HFFc6 (cell line): ENCODE data around the gene JOSD2. TPM values are rescaled to one million over a fixed set of nuclear protein-coding genes. Genes with fewer than 3 reads are reported as not detected.

ENCODE experiments used
- DNase-seq: peaks from one replicate; pipeline ENCODE4 v3.0.0-alpha.2; 2018
- H3K27ac Mint-ChIP-seq: 2 replicates; pipeline ENCODE4 v1.8.0; 2020; ENCODE audit warnings: mild to moderate bottlenecking, mixed read lengths
- H3K27me3 Mint-ChIP-seq: 2 replicates; pipeline ENCODE4 v1.8.0; 2021; ENCODE audit warnings: mild to moderate bottlenecking, moderate library complexity, mixed read lengths; ENCODE audit not compliant: insufficient read depth
- H3K36me3 Mint-ChIP-seq: 2 replicates; pipeline ENCODE4 v1.8.0; 2021; ENCODE audit warnings: low read depth, mixed read lengths
- H3K4me1 Mint-ChIP-seq: 2 replicates; pipeline ENCODE4 v1.8.0; 2020; ENCODE audit warnings: low read depth, mixed read lengths
- H3K4me3 Mint-ChIP-seq: 2 replicates; pipeline ENCODE4 v1.8.0; 2020; ENCODE audit warnings: mild to moderate bottlenecking, moderate library complexity, mixed read lengths
- H3K9me3 Mint-ChIP-seq: 2 replicates; pipeline ENCODE4 v1.8.0; 2020; ENCODE audit warnings: mild to moderate bottlenecking, mixed read lengths
- total RNA-seq, 6 experiments: library from RNA; stranded (reverse); fragmentation: NEBNext Ultra II Directional; extraction: Animal tissue kit (Norgen Biotek cat#: 25700); gene quantifications; 2 replicates in 1 of 6; 3 replicates in 5 of 6; pipeline ENCODE4 v1.2.3, GENCODE V29; 2021
- TF ChIP-seq, protein P1 (sequence below): fragments of 200-600 bp; sonication (generic); IDR thresholded peaks from 2 replicates; pipeline ENCODE4 v1.5.0; 2021; ENCODE audit warnings: antibody characterized with exemption, mild to moderate bottlenecking

JOSD2 gene
- total RNA-seq, 6 experiments from 2014 or later = 62.7 to 86.3 (median 72.8) TPM

DNA sequence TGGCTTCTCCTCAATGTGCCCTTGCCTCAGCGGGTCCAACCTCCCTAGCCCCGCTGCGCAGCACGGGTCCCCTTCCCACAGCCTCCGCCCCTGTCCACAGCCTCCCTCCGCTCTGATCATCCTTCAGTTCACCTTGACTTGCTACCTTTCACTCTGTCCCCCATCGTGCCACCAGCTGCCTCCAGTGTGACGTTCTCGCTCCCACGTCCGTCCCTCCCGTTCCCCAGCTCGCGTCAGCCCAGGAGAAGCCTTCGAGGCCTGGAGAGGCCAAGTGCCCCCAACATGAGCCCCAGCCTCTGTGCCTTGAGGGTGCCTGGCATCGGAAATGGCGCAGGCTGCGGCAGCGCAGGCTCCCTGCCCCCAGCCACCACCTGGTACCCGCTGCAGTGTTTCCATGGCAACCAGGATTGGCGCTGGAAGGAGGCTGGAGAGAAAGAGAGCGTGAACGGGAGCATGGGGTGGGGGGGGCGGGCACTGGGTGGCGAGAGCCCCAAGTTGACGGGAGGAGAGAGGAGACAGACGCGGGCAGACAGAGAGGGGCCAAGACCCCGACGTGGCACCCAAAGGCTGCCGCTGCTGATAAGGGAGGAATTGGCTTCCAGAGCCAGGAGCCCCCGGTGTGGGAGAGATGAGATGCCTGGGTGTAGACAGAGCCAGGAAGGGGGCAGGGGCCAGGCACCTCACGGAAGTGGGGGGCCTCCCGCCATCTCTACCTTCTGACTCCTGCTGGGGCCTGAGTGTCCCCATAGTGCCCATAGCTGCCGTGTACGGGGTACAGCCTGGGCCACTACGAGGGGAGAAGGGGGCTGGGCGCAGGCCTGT, 3.6 kb upstream of the JOSD2 start:
- TF ChIP-seq, protein P1, sequence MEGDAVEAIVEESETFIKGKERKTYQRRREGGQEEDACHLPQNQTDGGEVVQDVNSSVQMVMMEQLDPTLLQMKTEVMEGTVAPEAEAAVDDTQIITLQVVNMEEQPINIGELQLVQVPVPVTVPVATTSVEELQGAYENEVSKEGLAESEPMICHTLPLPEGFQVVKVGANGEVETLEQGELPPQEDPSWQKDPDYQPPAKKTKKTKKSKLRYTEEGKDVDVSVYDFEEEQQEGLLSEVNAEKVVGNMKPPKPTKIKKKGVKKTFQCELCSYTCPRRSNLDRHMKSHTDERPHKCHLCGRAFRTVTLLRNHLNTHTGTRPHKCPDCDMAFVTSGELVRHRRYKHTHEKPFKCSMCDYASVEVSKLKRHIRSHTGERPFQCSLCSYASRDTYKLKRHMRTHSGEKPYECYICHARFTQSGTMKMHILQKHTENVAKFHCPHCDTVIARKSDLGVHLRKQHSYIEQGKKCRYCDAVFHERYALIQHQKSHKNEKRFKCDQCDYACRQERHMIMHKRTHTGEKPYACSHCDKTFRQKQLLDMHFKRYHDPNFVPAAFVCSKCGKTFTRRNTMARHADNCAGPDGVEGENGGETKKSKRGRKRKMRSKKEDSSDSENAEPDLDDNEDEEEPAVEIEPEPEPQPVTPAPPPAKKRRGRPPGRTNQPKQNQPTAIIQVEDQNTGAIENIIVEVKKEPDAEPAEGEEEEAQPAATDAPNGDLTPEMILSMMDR = no peak
- H3K27me3 Mint-ChIP-seq = peaks cover 10% of the 10 kb centered on the region
- peak overlapping the region; percentile 34; the same call in 1 of the 2 replicates for H3K4me3 Mint-ChIP-seq
- peaks cover 5% of the 10 kb centered on the region; the same call in 1 of the 2 replicates for H3K9me3 Mint-ChIP-seq
- no peak overlapping the region for H3K27ac Mint-ChIP-seq
- no peak for DNase-seq
- H3K4me1 Mint-ChIP-seq = peaks cover 6% of the 10 kb centered on the region
- no peaks in the 10 kb centered on the region for H3K36me3 Mint-ChIP-seq

DNA sequence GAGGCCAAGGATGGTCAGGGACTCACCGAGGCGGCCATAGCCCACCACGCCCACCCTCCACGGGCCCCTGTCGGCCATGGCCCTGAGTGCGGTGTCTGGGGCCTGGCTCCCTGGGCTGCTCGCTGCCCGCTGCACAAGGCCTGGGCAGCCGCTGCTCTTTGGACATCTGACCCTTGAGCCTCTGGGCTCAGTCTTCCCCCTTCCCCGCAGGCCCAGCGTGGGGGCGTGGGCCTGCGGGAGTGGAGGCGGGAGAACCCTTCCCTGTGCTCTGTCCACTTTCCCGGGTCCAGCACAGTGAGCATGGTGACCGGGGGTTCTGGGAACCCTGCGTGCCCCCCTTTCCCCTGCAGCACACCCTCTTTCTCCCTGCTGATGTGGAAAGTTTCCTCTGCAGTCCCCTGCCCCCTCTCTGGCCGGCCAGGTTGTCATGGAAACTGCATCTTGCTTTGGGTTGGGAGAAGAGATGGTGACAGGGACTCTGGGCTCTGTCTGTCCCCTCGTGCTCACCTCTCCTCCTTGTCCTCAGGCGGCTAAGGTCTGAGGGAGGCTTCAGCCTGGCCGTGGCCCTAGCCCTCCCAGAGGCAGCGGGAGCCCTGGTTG, 2.9 kb upstream of the JOSD2 start, which contains the start of gene ASPDH:
Gene ASPDH (minus strand): TSS at position 168 of the 600 bp plus-strand sequence. CDS start 90 bp downstream, at position 78.
- Mint-ChIP-seq H3K4me3 (peak within 1 kb of the TSS; percentile 34; the same call in 1 of the 2 replicates), H3K27ac (no peak within 1 kb of the TSS), H3K27me3 (peaks cover 10% of the 10 kb centered on the region), H3K4me1 (peaks cover 7% of the 10 kb centered on the region), H3K9me3 (no peaks in the 10 kb centered on the region), H3K36me3 (no peaks in the 10 kb centered on the region)
- no peak for DNase-seq
- TF ChIP-seq, protein P1 = no peak

DNA sequence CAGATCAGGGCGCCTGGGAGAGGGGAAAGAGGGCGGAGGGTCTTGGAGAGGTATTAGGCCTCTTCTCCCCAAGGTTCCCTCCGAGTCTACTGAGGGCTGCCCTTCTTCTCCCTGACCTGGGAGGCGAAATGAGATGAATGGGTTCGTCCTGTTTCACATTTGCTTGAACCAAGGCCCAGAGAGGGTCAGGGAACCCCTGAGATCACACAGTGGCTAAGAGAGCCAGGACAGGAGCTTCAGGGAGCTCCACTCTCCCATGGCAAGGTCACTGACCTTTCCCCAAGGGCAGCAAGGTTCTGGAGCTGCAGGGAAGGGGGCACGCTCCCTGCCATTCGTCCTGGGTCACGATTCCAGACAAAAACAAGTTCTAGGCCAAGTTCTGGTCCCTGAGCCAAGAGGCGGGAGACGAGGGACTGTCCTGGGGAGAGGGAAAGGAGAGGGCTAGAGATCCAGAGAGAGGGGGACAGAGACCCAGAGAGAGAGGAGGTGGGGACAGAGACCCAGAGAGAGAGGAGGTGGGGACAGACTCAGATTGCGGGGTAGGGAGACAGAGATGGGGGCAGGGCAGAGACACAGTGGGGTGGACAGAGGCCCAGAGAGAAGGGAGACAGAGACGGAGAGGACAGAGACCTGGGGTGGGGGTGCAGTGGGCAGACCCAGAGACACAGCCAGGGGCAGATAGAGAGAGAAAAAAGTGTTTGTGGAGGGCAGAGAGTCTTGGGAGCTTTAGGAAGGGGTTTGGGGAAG, 2.2 kb upstream of the JOSD2 start:
- no peak overlapping the region for H3K4me3 Mint-ChIP-seq
- DNase-seq = no peak
- peaks cover 11% of the 10 kb centered on the region for H3K27me3 Mint-ChIP-seq
- TF ChIP-seq, protein P1 = no peak
- no peaks in the 10 kb centered on the region for H3K9me3 Mint-ChIP-seq
- no peaks in the 10 kb centered on the region for H3K36me3 Mint-ChIP-seq
- peaks cover 12% of the 10 kb centered on the region for H3K4me1 Mint-ChIP-seq
- H3K27ac Mint-ChIP-seq = no peak overlapping the region

DNA sequence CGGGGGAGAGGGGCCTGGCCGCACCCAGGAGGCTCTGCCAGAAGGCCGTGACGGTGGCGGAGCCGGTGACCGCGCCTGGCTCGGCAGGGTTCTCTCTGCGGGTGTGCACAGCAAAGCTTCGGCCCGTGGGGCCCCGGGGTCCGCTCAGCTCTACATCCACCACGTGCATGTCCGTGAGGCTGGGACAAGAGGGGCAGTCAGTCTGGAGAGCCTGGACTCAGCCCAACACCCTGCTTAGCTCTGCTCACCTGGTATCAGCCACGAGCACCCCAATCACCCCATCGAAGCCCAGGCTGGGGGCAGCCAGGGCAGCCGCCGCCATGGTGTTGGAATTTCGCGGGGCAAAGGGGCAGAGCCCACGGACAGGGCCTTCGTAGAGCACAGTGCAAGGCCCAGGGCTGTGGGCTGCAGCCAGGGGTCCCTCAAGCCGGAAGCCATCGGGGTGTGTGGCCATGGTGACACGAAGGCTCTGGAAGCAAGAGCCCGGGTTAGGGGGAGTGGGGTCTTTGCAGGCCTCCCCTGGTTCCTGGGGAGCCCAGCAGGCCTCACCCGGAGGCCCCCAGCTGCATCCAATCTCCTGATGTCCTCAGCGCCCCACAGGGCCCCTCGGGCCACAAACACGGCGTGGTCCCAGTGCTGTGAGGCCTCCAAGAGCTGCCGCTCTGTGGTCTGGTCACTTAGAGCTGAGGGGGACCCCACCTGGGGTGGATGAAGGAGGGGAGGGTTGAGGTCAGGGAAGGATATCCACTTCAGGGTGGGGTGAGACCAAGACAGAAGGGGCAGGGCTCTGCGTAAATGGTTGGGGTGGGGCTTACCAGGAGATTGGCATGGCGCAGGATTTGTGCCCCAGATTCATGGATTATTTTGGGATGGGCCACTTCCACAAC, 1.4 kb upstream of the JOSD2 start:
- H3K36me3 Mint-ChIP-seq = no peaks in the 10 kb centered on the region
- no peaks in the 10 kb centered on the region for H3K9me3 Mint-ChIP-seq
- DNase-seq = no peak
- peak overlapping the region; percentile 100; the same call in 1 of the 2 replicates for H3K4me3 Mint-ChIP-seq
- TF ChIP-seq, protein P1 = no peak
- H3K4me1 Mint-ChIP-seq = peaks cover 12% of the 10 kb centered on the region
- peak overlapping the region; percentile 98; the same call in 1 of the 2 replicates for H3K27ac Mint-ChIP-seq
- H3K27me3 Mint-ChIP-seq = peaks cover 11% of the 10 kb centered on the region

DNA sequence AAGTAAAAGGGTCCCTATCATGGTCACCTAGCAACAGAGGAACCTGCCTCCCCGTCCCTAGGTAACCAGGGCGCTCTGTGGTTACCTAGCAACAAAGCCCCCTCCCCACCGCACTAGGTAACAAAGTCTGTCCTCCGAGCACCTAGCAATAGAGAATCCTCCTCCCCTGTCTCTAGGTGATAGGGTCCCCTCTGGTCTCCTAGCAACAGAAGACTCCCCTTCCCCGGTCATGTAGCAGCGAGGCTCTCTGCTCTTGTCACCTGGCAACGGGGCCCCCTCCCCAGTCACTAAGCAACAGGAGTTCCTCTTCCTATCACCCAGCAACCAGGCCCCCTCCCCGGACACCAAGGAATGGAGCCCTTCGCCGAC, 307 bp downstream of the JOSD2 start:
- H3K4me3 Mint-ChIP-seq = peak overlapping the region; percentile 100
- peaks cover 11% of the 10 kb centered on the region for H3K27me3 Mint-ChIP-seq
- no peaks in the 10 kb centered on the region for H3K36me3 Mint-ChIP-seq
- peak overlapping the region; percentile 98 for H3K27ac Mint-ChIP-seq
- H3K4me1 Mint-ChIP-seq = peaks cover 12% of the 10 kb centered on the region
- TF ChIP-seq, protein P1 = no peak
- DNase-seq = no peak
- no peaks in the 10 kb centered on the region for H3K9me3 Mint-ChIP-seq
